K562 treated with DMSO at 1 percent for 24 hours (cell line): ENCODE data around the gene SP100. TPM values are rescaled to one million over a fixed set of nuclear protein-coding genes. Genes with fewer than 3 reads are reported as not detected.

Experiments used
- total RNA-seq: library from RNA; unstranded; fragments of 300-600 nt; gene quantifications from 2 replicates; pipeline ENCODE4 v1.2.3, GENCODE V29; 2022; ENCODE audit warnings: low read depth; ENCODE audit not compliant: insufficient read depth

SP100 gene
- total RNA-seq: 18.6 and 22.0 TPM in 2 replicates

GRCh38 chr2:230416061-230416721, at the start of gene SP100:
Gene SP100 (plus strand): TSS chr2:230416201. CDS start chr2:230416297, 96 bp downstream.

Other genes starting within 250 kb of the SP100 start
- 7.4 and 10.3 TPM in 2 replicates for gene SP110, start 196.2 kb upstream of the SP100 start, total RNA-seq
- gene SP140, start 190.5 kb upstream of the SP100 start, total RNA-seq: 0.47 TPM in 1 of 2 replicates, not detected in the other
- 20.7 and 22.7 TPM in 2 replicates for gene SP140L, start 89.0 kb upstream of the SP100 start, total RNA-seq